Astrocyte of the cerebellum (primary cell): ENCODE data around the gene FZD7.

Experiments
- DNase-seq: peaks from one replicate; pipeline ENCODE4 v3.0.0-alpha.2; 2011; ENCODE audit warnings: low read depth
- H3K4me3 ChIP-seq: 2 replicates; pipeline ENCODE4 v1.5.1; 2011; ENCODE audit warnings: mild to moderate bottlenecking, low read depth, low read length, moderate library complexity
- in situ Hi-C: cut with HindIII; loops from 2 replicates; pipeline ENCODE4 v1.10.0; 2017; ENCODE audit warnings: low sequenced_read_pairs
- TF ChIP-seq, protein P1 (sequence below): IDR thresholded peaks from 2 replicates; pipeline ENCODE4 v1.5.1; 2012; ENCODE audit warnings: low read length, low read depth, moderate library complexity, mild to moderate bottlenecking; ENCODE audit errors: missing control alignments

The FZD7 gene

GRCh38 chr2:202074324-202074723 is 40.7 kb downstream of the FZD7 start:
- DNase-seq, result no peak
- TF ChIP-seq, protein P1, sequence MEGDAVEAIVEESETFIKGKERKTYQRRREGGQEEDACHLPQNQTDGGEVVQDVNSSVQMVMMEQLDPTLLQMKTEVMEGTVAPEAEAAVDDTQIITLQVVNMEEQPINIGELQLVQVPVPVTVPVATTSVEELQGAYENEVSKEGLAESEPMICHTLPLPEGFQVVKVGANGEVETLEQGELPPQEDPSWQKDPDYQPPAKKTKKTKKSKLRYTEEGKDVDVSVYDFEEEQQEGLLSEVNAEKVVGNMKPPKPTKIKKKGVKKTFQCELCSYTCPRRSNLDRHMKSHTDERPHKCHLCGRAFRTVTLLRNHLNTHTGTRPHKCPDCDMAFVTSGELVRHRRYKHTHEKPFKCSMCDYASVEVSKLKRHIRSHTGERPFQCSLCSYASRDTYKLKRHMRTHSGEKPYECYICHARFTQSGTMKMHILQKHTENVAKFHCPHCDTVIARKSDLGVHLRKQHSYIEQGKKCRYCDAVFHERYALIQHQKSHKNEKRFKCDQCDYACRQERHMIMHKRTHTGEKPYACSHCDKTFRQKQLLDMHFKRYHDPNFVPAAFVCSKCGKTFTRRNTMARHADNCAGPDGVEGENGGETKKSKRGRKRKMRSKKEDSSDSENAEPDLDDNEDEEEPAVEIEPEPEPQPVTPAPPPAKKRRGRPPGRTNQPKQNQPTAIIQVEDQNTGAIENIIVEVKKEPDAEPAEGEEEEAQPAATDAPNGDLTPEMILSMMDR, result no peak
- in situ Hi-C loops, result no loop called here
- H3K4me3 ChIP-seq, result no peak overlapping the region

DNA sequence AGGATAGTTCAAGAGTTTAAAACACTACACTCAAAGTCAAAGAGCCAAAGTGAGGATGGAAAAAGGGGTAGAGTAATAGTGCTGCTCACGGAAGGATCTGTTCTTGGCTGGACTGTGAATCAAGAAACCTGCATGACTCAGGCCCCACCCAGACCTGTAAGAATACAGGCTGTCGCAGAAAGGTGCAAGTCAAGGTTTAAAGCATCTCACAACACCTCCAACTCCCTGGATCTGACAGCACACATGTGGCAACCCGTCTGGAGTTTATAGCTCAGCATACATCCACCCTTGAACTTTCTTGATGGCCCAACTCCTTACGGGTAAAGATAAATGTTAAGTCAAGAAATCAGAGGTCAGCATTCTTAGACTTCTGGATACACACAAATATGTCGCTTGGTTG is 45.7 kb downstream of the FZD7 start:
- TF ChIP-seq, protein P1, result no peak
- H3K4me3 ChIP-seq, result no peak overlapping the region
- DNase-seq, result no peak
- in situ Hi-C loops, result no loop called here

DNA sequence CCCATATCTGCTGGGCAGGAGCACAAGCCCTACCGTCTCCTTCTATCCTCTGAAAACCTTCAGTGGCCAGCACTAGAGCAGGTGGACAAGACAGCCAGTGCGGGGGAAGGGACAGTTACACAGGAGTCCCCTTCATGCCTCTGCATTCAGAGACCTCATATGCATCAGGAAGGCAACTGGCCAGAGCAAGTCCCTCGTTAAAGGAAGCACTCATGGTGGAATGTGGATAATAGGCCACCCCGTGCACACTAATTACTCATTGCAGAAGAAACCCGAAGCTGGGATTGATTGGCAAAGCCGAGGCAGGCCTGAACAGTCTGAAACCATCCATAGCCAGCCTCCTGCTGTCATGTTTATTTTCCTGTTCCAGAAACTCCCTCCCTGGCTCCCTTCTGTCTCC is 50.6 kb downstream of the FZD7 start:
- TF ChIP-seq, protein P1, result no peak
- no peak overlapping the region for H3K4me3 ChIP-seq
- peak; percentile 33 for DNase-seq
- in situ Hi-C loops, result no loop called here
